B cell (primary cell): ENCODE results near the gene ITGB7. TPM values are rescaled to one million over a fixed set of nuclear protein-coding genes. Genes with fewer than 3 reads are reported as not detected.

Experiments used
- ATAC-seq: fragments of 200-7000 bp; cut with Tn5 transposase; one replicate; pipeline ENCODE4 v1.10.0; 2021; ENCODE audit warnings: low read depth, mild to moderate bottlenecking, moderate number of reproducible peaks, moderate library complexity
- CTCF ChIA-PET: fragments of 350-600 bp; sonication (Branson Sonifier 250); formaldehyde crosslinking; loops from one replicate; lab custom pipeline; 2021; ENCODE audit warnings: antibody characterized with exemption, inconsistent platforms; lab: Charles Lee
- POLR2A ChIA-PET: fragments of 350-600 bp; sonication (Branson Sonifier 250); formaldehyde crosslinking; loops from one replicate; lab custom pipeline; 2021; ENCODE audit warnings: antibody characterized with exemption; lab: Charles Lee
- DNase-seq: peaks from one replicate; pipeline ENCODE4 v3.0.0; 2013
- H2AFZ ChIP-seq: 2 replicates; pipeline ENCODE4 v1.6.1; 2012; ENCODE audit warnings: mild to moderate bottlenecking, low read depth, low read length; ENCODE audit not compliant: insufficient read depth, poor library complexity, severe bottlenecking
- H3K27ac ChIP-seq, 2 donors: 1 replicate in 1 of 2; 2 replicates in 1 of 2; pipeline ENCODE4 v1.5.1; 2012 to 2013; ENCODE audit warnings: low read length in 2 of 2, mild to moderate bottlenecking in 2 of 2, moderate library complexity in 1 of 2
- H3K27me3 ChIP-seq, 4 experiments: fragments of 200-600 bp in 1 of 4; sonication (generic) in 1 of 4; replicated peaks in 1 of 4; 1 replicate in 2 of 4; 2 replicates in 2 of 4; pipeline versions ENCODE4 v1.6.1 to v1.7.0; 2013 to 2016; ENCODE audit warnings: low read length in 3 of 4, mild to moderate bottlenecking in 2 of 4, mixed read lengths in 1 of 4, moderate library complexity in 1 of 4; ENCODE audit not compliant: insufficient read depth in 4 of 4, control insufficient read depth in 3 of 4; ENCODE audit errors: control extremely low read depth in 1 of 4
- H3K36me3 ChIP-seq, 2 experiments: replicated peaks in 1 of 2; 1 replicate in 1 of 2; 2 replicates in 1 of 2; pipeline versions ENCODE4 v1.6.1 to v1.7.1; 2013; ENCODE audit warnings: low read length in 1 of 2; ENCODE audit not compliant: insufficient read depth in 2 of 2, control insufficient read depth in 1 of 2; ENCODE audit errors: control extremely low read depth in 1 of 2, extremely low read depth in 1 of 2
- H3K4me1 ChIP-seq, 2 donors: fragments of 200-600 bp in 1 of 2; sonication (generic) in 1 of 2; 1 replicate in 1 of 2; 2 replicates in 1 of 2; pipeline versions ENCODE4 v1.5.1 to v1.6.1; 2013 to 2017; ENCODE audit warnings: low read length in 2 of 2; ENCODE audit not compliant: control insufficient read depth in 2 of 2, insufficient read depth in 2 of 2
- H3K4me2 ChIP-seq: replicated peaks from 2 replicates; pipeline ENCODE3; 2012; ENCODE audit warnings: mild to moderate bottlenecking, low read depth, low read length; ENCODE audit not compliant: poor library complexity, severe bottlenecking
- H3K4me3 ChIP-seq, 5 experiments: fragments of 200-600 bp in 1 of 5; sonication (generic) in 1 of 5; 1 replicate in 3 of 5; 2 replicates in 2 of 5; pipeline versions ENCODE4 v1.5.1 to v1.7.0; 2011 to 2016; ENCODE audit warnings: low read length in 4 of 5, mild to moderate bottlenecking in 4 of 5, low read depth in 2 of 5, control low read depth in 1 of 5, moderate library complexity in 1 of 5; ENCODE audit not compliant: insufficient read depth in 1 of 5; ENCODE audit errors: control extremely low read depth in 1 of 5, extremely low read depth in 1 of 5
- H3K79me2 ChIP-seq: fragments of 200-600 bp; sonication (generic); one replicate; pipeline ENCODE4 v1.6.0; 2016; ENCODE audit warnings: low read length; ENCODE audit not compliant: control insufficient read depth, insufficient read depth
- H3K9ac ChIP-seq: fragments of 200-600 bp; sonication (generic); 2 replicates; pipeline ENCODE4 v1.6.1; 2017; ENCODE audit warnings: mild to moderate bottlenecking, low read length, moderate library complexity
- H3K9me3 ChIP-seq, 3 donors: one replicate each; pipeline versions ENCODE4 v1.6.1 to v1.7.1; 2013; ENCODE audit warnings: low read length in 2 of 3; ENCODE audit not compliant: control insufficient read depth in 2 of 3, insufficient read depth in 1 of 3; ENCODE audit errors: control extremely low read depth in 1 of 3
- H4K20me1 ChIP-seq: 2 replicates; pipeline ENCODE4 v1.6.0; 2012; ENCODE audit warnings: mild to moderate bottlenecking, low read length; ENCODE audit not compliant: insufficient read depth, control insufficient read depth, poor library complexity, severe bottlenecking
- H3K27ac Mint-ChIP-seq: one replicate; pipeline ENCODE4 v1.8.0; 2021; ENCODE audit warnings: mixed read lengths
- H3K27me3 Mint-ChIP-seq: one replicate; pipeline ENCODE4 v1.8.0; 2021; ENCODE audit warnings: mixed read lengths
- H3K4me1 Mint-ChIP-seq: one replicate; pipeline ENCODE4 v1.8.0; 2021; ENCODE audit warnings: mixed read lengths
- H3K4me3 Mint-ChIP-seq: one replicate; pipeline ENCODE4 v1.8.0; 2021; ENCODE audit warnings: mixed read lengths
- H3K9me3 Mint-ChIP-seq: one replicate; pipeline ENCODE4 v1.8.0; 2022; ENCODE audit warnings: mixed read lengths; ENCODE audit not compliant: insufficient read depth
- CTCF ChIP-seq: fragments of 200-600 bp; IDR thresholded peaks from one replicate; pipeline ENCODE4 v1.8.0; 2022; ENCODE audit warnings: antibody characterized with exemption, mild to moderate bottlenecking
- EZH2 ChIP-seq: IDR thresholded peaks from 2 replicates; pipeline ENCODE4 v1.6.1; 2012; ENCODE audit warnings: borderline replicate concordance, low read depth, mild to moderate bottlenecking, moderate library complexity, low read length; ENCODE audit not compliant: insufficient read depth, poor library complexity, severe bottlenecking
- WGBS: methylation state at CpG from one replicate; pipeline ENCODE4 v1.1.5; 2013; ENCODE audit warnings: missing lambda C conversion rate; ENCODE audit not compliant: insufficient coverage; 5-methylcytosine and 5-hydroxymethylcytosine counted together
- intact Hi-C: fragments of 100-400 bp; cut with micrococcal nuclease; formaldehyde crosslinking; loops from one replicate; pipeline ENCODE4 v1.10.0; 2022
- polyA plus RNA-seq: library from polyadenylated mRNA; depleted of rRNA; stranded (reverse); fragments of >200 nt; gene quantifications from 2 replicates; pipeline ENCODE4 v1.2.3, GENCODE V29; 2012
- total RNA-seq, 2 donors: library from RNA; stranded (reverse); fragments of 120-200 nt in 1 of 2; gene quantifications; 1 replicate in 1 of 2; 2 replicates in 1 of 2; pipeline versions ENCODE4 v1.2.3 to v1.2.4, GENCODE V29; 2013 to 2022

Gene ITGB7
- total and polyA plus RNA-seq, 2 donors (not counting 1 experiment from before 2014, with no cell fraction given), result 199 to 265 TPM

GRCh38 chr12:53245286-53245685 lies 38.2 kb upstream of the ITGB7 start:
- H3K27me3 Mint-ChIP-seq, result peaks cover 8% of the 10 kb centered on the region

DNA sequence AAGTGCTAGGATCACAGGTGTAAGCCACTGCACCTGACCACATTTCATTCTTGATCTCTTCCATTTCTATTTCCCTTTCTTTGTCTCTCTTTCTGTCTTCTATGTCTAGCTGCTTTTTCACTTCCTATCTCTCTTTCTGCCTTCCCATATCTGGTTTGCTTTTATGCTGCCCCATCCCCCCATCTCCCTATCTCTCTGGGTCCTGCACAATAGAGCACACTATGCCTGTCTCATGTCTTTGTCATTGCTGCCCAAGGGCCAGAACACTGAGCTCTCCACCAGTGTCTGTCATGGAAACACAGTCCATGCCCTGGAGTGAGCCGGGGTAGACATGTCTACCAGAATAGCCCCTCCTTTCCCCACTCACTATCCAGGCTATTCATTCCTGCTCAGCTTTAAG lies 37.3 kb upstream of the ITGB7 start:
- H3K4me1 ChIP-seq, result peaks cover 9 to 14% of the 10 kb centered on the region in 2 donors
- H3K9me3 Mint-ChIP-seq, result no peaks in the 10 kb centered on the region
- no peak for DNase-seq
- CTCF ChIA-PET, result interaction anchor here (1.4 to 2.0 kb wide), 4 partner anchors 23 to 43 kb away, joined by 5 to 6 read pairs (median 6); no protein-coding TSS in a partner anchor
- ATAC-seq, result no peak
- TF ChIP-seq CTCF (no peak), EZH2 (no peak)
- no peak overlapping the region for H3K9ac ChIP-seq
- no peak overlapping the region for H3K4me2 ChIP-seq
- peaks cover 16% of the 10 kb centered on the region for H3K4me1 Mint-ChIP-seq
- POLR2A ChIA-PET, result no interaction called here
- no peak overlapping the region for H2AFZ ChIP-seq
- intact Hi-C loops, result no loop called here
- H3K27me3 ChIP-seq, result peaks cover 0 to 4% (median 0%) of the 10 kb centered on the region in 4 experiments
- no peaks in the 10 kb centered on the region for H3K9me3 ChIP-seq
- H4K20me1 ChIP-seq, result no peaks in the 10 kb centered on the region
- WGBS, result 80% methylated on average over 1 of the region's 1 CpG
- no peak overlapping the region for H3K27ac ChIP-seq
- H3K27ac Mint-ChIP-seq, result no peak overlapping the region
- no peaks in the 10 kb centered on the region for H3K36me3 ChIP-seq
- H3K27me3 Mint-ChIP-seq, result peaks cover 8% of the 10 kb centered on the region
- H3K4me3 Mint-ChIP-seq, result no peak overlapping the region
- no peaks in the 10 kb centered on the region for H3K79me2 ChIP-seq
- H3K4me3 ChIP-seq, result no peak overlapping the region

More at GRCh38 chr12:53245286-53245685, 38.2 kb upstream of the ITGB7 start:
- Mint-ChIP-seq H3K9me3 (no peaks in the 10 kb centered on the region), H3K4me1 (peaks cover 11% of the 10 kb centered on the region), H3K4me3 (no peak overlapping the region), H3K27ac (no peak overlapping the region)
- DNase-seq (no peak), ATAC-seq (no peak)
- Histone ChIP-seq H3K9ac (no peak overlapping the region), H3K27me3 (peaks cover 0 to 4% (median 0%) of the 10 kb centered on the region in 4 experiments), H3K4me3 (no peak overlapping the region), H3K4me2 (no peak overlapping the region), H4K20me1 (no peaks in the 10 kb centered on the region), H3K4me1 (peaks cover 7% of the 10 kb centered on the region in 2 donors), H3K27ac (no peak overlapping the region), H3K36me3 (no peaks in the 10 kb centered on the region), H2AFZ (no peak overlapping the region), H3K79me2 (no peaks in the 10 kb centered on the region), H3K9me3 (no peaks in the 10 kb centered on the region)
- WGBS, result 100% methylated on average over 1 of the region's 3 CpGs
- ChIA-PET POLR2A (interaction anchor here (0.5 kb wide), 1 partner anchor 13 kb away, joined by 3 read pairs; no protein-coding TSS in a partner anchor), CTCF (interaction anchor here (1.4 to 2.0 kb wide), 2 partner anchors 22 to 31 kb away, joined by 6 read pairs; no protein-coding TSS in a partner anchor)
- TF ChIP-seq CTCF (no peak), EZH2 (no peak)
- intact Hi-C loops, result no loop called here
